Parathyroid adenoma (tissue), 2 donors: ENCODE data around the gene TSHZ1.

Experiments used
- H2AFZ ChIP-seq: fragments of 300-600 bp; sonication (generic); one replicate; pipeline ENCODE4 v1.7.0; 2017; ENCODE audit warnings: antibody characterized with exemption, mild to moderate bottlenecking
- H3K27ac ChIP-seq: fragments of 300-600 bp; sonication (generic); one replicate; pipeline ENCODE4 v1.7.0; 2017
- H3K27me3 ChIP-seq: fragments of 300-600 bp; sonication (generic); one replicate; pipeline ENCODE4 v1.7.0; 2017; ENCODE audit warnings: low read length; ENCODE audit not compliant: control insufficient read depth, insufficient read depth
- H3K36me3 ChIP-seq: fragments of 300-600 bp; sonication (generic); one replicate; pipeline ENCODE4 v1.7.0; 2017; ENCODE audit warnings: low read length; ENCODE audit not compliant: control insufficient read depth, insufficient read depth
- H3K4me1 ChIP-seq: fragments of 300-600 bp; sonication (generic); one replicate; pipeline ENCODE4 v1.7.0; 2017; ENCODE audit warnings: control low read depth
- H3K4me2 ChIP-seq: fragments of 300-600 bp; sonication (generic); one replicate; pipeline ENCODE4 v1.7.0; 2017; ENCODE audit warnings: low read length
- H3K4me3 ChIP-seq: fragments of 300-600 bp; sonication (generic); one replicate; pipeline ENCODE4 v1.7.0; 2017; ENCODE audit warnings: low read depth, low read length
- H3K79me2 ChIP-seq: fragments of 300-600 bp; sonication (generic); one replicate; pipeline ENCODE4 v1.7.0; 2017; ENCODE audit warnings: control low read depth
- H3K9ac ChIP-seq: fragments of 300-600 bp; sonication (generic); one replicate; pipeline ENCODE4 v1.7.0; 2017; ENCODE audit warnings: mild to moderate bottlenecking
- H3K9me3 ChIP-seq: fragments of 300-600 bp; sonication (generic); one replicate; pipeline ENCODE4 v1.7.0; 2017; ENCODE audit warnings: low read length; ENCODE audit not compliant: control insufficient read depth
- TF ChIP-seq, protein P1 (sequence below): fragments of 300-600 bp; sonication (generic); IDR thresholded peaks from one replicate; pipeline ENCODE4 v1.7.0; 2017; ENCODE audit warnings: antibody characterized with exemption, mild to moderate bottlenecking
- donor health status: primary hyperparathyroidism.

TSHZ1 gene

DNA sequence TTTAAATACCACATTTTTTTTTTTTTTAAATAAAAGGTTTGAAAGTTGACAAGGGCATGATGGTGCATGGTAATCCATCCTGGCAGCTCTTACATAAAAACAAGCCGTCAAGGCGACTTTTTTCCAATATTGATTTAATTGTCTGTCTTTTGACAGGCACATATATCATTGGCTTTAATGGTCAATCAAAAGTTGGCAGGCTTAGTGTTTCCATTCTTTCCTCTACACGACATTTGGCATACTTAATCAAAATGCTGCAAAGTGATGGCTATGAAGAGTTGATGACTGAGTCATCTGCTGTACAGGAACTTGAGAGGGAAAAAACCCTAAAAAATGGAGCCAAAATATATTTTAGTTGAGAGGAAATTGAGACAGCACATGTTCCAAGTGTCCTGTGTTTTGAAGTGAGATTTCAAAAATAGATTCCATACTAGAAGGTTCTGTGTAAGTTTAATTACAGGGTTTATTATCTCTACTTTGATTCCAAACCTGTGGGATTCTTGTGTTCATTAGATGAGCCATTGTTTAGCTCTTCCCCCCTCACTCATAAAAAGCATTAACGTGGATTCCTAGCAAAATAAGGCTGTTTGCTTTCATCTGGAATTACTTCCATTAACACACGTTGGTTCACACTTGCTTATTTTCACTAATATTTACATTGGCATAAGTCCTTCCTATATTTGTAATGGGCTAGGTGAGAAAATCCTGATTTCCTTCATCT, 3.2 kb downstream of the TSHZ1 start:
- Histone ChIP-seq H3K9ac (no peak overlapping the region), H3K79me2 (peaks cover 8% of the 10 kb centered on the region), H3K27ac (no peak overlapping the region), H3K36me3 (no peaks in the 10 kb centered on the region), H3K4me3 (no peak overlapping the region), H3K4me2 (no peak overlapping the region), H3K9me3 (no peaks in the 10 kb centered on the region), H3K4me1 (no peaks in the 10 kb centered on the region), H2AFZ (no peak overlapping the region), H3K27me3 (no peaks in the 10 kb centered on the region)
- TF ChIP-seq, protein P1, sequence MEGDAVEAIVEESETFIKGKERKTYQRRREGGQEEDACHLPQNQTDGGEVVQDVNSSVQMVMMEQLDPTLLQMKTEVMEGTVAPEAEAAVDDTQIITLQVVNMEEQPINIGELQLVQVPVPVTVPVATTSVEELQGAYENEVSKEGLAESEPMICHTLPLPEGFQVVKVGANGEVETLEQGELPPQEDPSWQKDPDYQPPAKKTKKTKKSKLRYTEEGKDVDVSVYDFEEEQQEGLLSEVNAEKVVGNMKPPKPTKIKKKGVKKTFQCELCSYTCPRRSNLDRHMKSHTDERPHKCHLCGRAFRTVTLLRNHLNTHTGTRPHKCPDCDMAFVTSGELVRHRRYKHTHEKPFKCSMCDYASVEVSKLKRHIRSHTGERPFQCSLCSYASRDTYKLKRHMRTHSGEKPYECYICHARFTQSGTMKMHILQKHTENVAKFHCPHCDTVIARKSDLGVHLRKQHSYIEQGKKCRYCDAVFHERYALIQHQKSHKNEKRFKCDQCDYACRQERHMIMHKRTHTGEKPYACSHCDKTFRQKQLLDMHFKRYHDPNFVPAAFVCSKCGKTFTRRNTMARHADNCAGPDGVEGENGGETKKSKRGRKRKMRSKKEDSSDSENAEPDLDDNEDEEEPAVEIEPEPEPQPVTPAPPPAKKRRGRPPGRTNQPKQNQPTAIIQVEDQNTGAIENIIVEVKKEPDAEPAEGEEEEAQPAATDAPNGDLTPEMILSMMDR: no peak

DNA sequence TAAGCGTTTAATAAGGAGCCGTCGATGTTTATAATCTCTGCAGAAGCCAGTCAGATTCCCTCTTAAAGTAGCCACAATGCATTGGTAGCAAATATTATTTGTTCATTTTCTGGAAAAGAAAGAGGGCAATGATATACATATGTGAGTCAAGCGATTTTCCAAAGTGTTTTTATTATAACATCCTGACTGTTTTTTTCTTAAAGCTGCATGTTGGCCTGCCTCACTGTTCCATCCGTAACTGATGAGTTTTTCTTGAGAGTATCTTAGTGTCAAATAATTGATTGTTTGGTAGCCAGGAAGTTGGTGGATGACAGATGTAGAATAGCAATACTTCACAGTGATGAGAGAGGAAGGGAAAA, 3.7 kb downstream of the TSHZ1 start:
- Histone ChIP-seq H3K4me3 (no peak overlapping the region), H3K4me1 (no peaks in the 10 kb centered on the region)

DNA sequence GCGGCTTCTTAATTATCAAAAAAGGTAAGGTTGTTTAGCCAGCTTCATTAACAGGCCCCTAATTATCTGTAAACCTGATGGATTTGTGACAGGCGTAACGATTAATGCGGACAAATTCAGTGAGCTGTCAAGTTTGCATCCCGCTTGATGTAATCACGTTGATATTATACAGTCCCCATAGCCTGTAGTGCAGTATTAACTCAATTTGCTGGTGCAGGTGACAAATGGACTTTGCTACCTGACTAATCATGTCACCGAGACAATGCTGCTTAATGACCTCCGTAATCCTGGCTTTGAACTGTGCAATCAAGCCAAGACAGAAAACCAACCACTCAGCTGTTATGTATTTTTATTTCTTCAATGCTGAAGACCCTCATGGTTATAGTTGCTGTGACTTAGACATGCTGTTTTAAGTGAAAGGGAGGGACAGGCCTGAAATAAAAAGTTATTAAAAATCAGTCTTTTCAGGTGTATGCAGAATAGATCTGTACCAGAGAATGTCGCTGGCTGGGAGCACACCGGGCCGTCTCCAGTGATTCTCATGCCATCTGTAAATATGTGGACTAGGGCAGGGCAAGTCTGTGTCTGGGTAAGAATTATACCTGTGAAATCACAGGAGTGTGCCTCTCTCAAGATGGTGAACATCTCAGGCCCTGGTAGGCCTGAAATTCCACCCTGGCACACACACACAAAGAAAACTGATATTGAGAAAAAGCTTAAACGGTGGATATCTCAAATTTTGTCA, 4.3 kb downstream of the TSHZ1 start:
- H3K36me3 ChIP-seq: no peaks in the 10 kb centered on the region
- H3K9me3 ChIP-seq: no peaks in the 10 kb centered on the region
- H3K4me1 ChIP-seq: no peaks in the 10 kb centered on the region
- H3K27ac ChIP-seq: no peak overlapping the region
- H3K4me3 ChIP-seq: no peak overlapping the region
- H3K79me2 ChIP-seq: peaks cover 8% of the 10 kb centered on the region
- no peak overlapping the region for H3K9ac ChIP-seq
- TF ChIP-seq, protein P1: no peak
- H3K27me3 ChIP-seq: no peaks in the 10 kb centered on the region
- H2AFZ ChIP-seq: no peak overlapping the region
- no peak overlapping the region for H3K4me2 ChIP-seq

More for the DNA sequence above, 3.7 kb downstream of the TSHZ1 start:
- Histone ChIP-seq H3K4me2 (no peak overlapping the region), H3K9ac (no peak overlapping the region), H2AFZ (no peak overlapping the region), H3K27ac (no peak overlapping the region), H3K36me3 (no peaks in the 10 kb centered on the region), H3K9me3 (no peaks in the 10 kb centered on the region), H3K27me3 (no peaks in the 10 kb centered on the region), H3K79me2 (peaks cover 8% of the 10 kb centered on the region)
- TF ChIP-seq, protein P1: no peak

DNA sequence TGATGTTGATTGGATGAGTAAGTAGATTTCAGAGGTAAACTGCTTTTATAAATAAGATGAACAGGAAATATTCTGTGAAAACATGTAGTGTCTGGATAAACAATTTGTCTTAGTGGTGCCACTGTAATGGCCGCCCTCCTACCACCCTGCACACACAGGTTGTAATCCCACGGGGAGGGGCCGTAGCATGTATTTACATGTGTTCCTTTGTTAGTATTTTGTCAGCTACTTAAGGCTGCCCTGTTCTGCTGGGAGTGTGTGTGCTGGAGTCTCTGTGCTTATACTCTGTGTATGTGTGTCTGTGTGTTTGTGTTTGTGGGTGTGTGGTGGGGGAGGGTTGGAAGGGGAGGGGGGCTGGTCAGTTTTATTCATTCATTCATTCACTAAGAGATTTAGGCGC, 5.1 kb downstream of the TSHZ1 start:
- Histone ChIP-seq H3K27me3 (no peaks in the 10 kb centered on the region), H3K4me2 (no peak overlapping the region), H3K36me3 (no peaks in the 10 kb centered on the region), H3K27ac (no peak overlapping the region), H3K9ac (no peak overlapping the region), H3K4me3 (no peak overlapping the region), H3K4me1 (no peaks in the 10 kb centered on the region), H3K79me2 (peaks cover 10% of the 10 kb centered on the region), H3K9me3 (no peaks in the 10 kb centered on the region), H2AFZ (no peak overlapping the region)
- TF ChIP-seq, protein P1: no peak
